Type B pancreatic cell (in vitro differentiated cells): ENCODE data around the gene FREY1. TPM values are rescaled to one million over a fixed set of nuclear protein-coding genes. Genes with fewer than 3 reads are reported as not detected.

Source experiments
- DNase-seq: peaks from one replicate; pipeline ENCODE4 v3.0.0; 2021; ENCODE audit warnings: mixed read lengths; ENCODE audit not compliant: unreplicated experiment; ENCODE audit errors: extremely low spot score
- H3K27ac Mint-ChIP-seq: 2 replicates; pipeline ENCODE4 v1.8.0; 2021; ENCODE audit warnings: mild to moderate bottlenecking, mixed read lengths
- H3K27me3 Mint-ChIP-seq: 2 replicates; pipeline ENCODE4 v1.8.0; 2021; ENCODE audit warnings: mixed read lengths
- H3K36me3 Mint-ChIP-seq: 2 replicates; pipeline ENCODE4 v1.8.0; 2021; ENCODE audit warnings: mixed read lengths
- H3K4me1 Mint-ChIP-seq: one replicate; pipeline ENCODE4 v1.8.0; 2021; ENCODE audit warnings: mixed read lengths; ENCODE audit not compliant: unreplicated experiment
- H3K4me3 Mint-ChIP-seq: 2 replicates; pipeline ENCODE4 v1.8.0; 2021; ENCODE audit warnings: mild to moderate bottlenecking, mixed read lengths
- H3K9me3 Mint-ChIP-seq: 2 replicates; pipeline ENCODE4 v1.8.0; 2021; ENCODE audit warnings: mixed read lengths
- CTCF ChIP-seq: fragments of 200-600 bp; sonication (generic); conservative IDR thresholded peaks from 2 replicates; pipeline ENCODE4 v1.5.0; 2021; ENCODE audit warnings: antibody characterized with exemption, mild to moderate bottlenecking
- total RNA-seq: library from RNA; stranded (reverse); gene quantifications from 2 replicates; pipeline ENCODE4 v1.2.1, GENCODE V29; 2021; ENCODE audit warnings: low replicate concordance

Gene FREY1
- total RNA-seq, 1 donor from 2014 or later, result 1.4 TPM

DNA sequence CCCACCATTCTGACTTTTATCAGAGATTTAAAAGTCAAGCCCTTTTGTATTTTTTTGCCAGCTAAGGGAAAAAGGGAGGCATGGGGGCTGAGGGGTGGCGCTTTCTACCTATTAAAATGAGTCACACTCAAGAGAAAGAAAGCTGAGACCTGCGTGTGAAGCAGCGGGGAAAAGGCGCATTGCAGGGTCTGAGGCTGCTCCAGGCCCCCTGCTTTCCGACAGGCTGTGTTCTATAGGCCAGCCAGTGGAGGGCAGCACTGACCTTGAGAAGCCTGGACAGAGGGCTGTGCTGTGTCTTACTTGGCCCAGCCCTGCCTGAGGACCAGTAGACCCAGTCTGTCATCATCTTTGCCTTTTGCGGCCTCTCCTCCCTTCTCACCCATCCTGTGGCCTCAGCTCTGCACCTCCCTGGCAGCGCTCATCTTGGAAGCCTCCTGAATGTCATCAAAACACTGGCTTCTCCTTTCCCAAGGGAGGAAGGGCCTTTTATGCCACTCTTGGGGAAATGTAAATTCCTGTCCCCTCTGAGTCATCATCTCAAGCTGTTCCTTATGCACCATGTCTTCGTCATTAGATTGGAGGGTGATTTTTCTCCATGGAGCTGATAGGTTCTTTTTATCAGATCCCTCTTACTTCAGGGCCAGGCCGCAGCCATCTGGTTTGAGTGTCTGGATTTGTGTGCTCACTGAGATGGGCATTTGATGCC, 34.3 kb downstream of the FREY1 start:
- Mint-ChIP-seq H3K27ac (peak overlapping the region; percentile 48), H3K27me3 (no peaks in the 10 kb centered on the region), H3K4me1 (no peaks in the 10 kb centered on the region)

DNA sequence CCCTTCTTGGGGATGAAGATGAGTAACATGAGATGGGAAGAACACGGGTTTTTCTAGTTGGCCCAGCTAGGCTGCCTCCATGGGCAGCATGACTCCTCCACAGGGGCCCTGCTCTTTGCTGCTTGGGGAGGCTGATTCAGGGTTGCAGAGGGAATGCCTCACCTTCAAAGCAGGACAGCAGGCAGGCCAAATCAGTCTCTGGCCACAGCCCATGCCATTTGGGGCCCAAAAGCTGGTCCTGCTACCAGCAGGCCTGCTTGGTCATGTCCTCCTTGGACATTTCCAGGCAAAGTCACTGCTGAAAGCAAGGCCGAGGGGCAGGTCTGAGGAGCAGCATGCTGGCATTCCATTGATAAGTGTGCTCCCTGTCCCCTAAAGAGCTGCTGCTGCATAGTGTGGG, 35.4 kb downstream of the FREY1 start:
- H3K27ac Mint-ChIP-seq, result no peak overlapping the region
- no peaks in the 10 kb centered on the region for H3K27me3 Mint-ChIP-seq
- no peaks in the 10 kb centered on the region for H3K4me1 Mint-ChIP-seq

More for the DNA sequence above, 34.3 kb downstream of the FREY1 start:
- Mint-ChIP-seq H3K4me3 (no peak overlapping the region), H3K9me3 (no peaks in the 10 kb centered on the region), H3K36me3 (peaks cover 9% of the 10 kb centered on the region)
- TF ChIP-seq CTCF, result peak; percentile 85
- no peak for DNase-seq

DNA sequence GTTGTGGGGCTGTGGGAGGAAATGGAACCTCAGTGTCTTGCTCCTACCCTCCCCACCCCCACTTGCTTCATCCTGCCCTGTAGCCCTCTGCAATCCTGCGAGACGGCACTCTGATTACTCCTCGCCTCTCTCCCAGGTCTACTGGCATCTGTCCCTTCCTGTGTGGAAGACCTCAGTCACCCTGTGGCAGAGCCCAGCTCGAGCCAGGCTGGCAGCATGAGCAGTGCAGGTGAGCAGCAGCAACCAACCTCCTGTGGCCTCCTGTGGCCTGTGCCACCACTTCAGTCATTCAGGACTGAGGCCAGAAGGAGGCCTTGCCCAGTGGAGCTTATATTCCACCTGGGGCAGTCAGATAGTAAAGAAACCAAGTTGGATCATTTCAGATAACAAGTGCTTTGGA, 36.4 kb downstream of the FREY1 start:
- no peak overlapping the region for H3K4me3 Mint-ChIP-seq
- H3K9me3 Mint-ChIP-seq, result no peaks in the 10 kb centered on the region
- H3K36me3 Mint-ChIP-seq, result peaks cover 13% of the 10 kb centered on the region
- no peak for DNase-seq
- no peak overlapping the region for H3K27ac Mint-ChIP-seq
- TF ChIP-seq CTCF, result no peak
- H3K4me1 Mint-ChIP-seq, result no peaks in the 10 kb centered on the region
- no peaks in the 10 kb centered on the region for H3K27me3 Mint-ChIP-seq

More for the DNA sequence above, 35.4 kb downstream of the FREY1 start:
- Mint-ChIP-seq H3K4me3 (no peak overlapping the region), H3K9me3 (no peaks in the 10 kb centered on the region), H3K36me3 (peaks cover 13% of the 10 kb centered on the region)
- no peak for DNase-seq
- TF ChIP-seq CTCF, result no peak

GRCh38 chr11:45869551-45869950, 37.5 kb downstream of the FREY1 start:
- H3K36me3 Mint-ChIP-seq, result peaks cover 6% of the 10 kb centered on the region
- no peak overlapping the region for H3K27ac Mint-ChIP-seq
- no peaks in the 10 kb centered on the region for H3K9me3 Mint-ChIP-seq
- no peak overlapping the region for H3K4me3 Mint-ChIP-seq
- no peak for TF ChIP-seq CTCF
- no peaks in the 10 kb centered on the region for H3K27me3 Mint-ChIP-seq
- H3K4me1 Mint-ChIP-seq, result no peaks in the 10 kb centered on the region
- no peak for DNase-seq

GRCh38 chr11:45864041-45864440, 43.0 kb downstream of the FREY1 start:
- no peak overlapping the region for H3K4me3 Mint-ChIP-seq
- H3K27ac Mint-ChIP-seq, result no peak overlapping the region
- peaks cover 9% of the 10 kb centered on the region for H3K36me3 Mint-ChIP-seq
- DNase-seq, result no peak
- no peaks in the 10 kb centered on the region for H3K9me3 Mint-ChIP-seq
- no peaks in the 10 kb centered on the region for H3K4me1 Mint-ChIP-seq
- TF ChIP-seq CTCF, result no peak
- no peaks in the 10 kb centered on the region for H3K27me3 Mint-ChIP-seq
